Chondrocyte (in vitro differentiated cells): Measurements from ENCODE around the gene SNX25. TPM values are rescaled to one million over a fixed set of nuclear protein-coding genes. Genes with fewer than 3 reads are reported as not detected.

Experiments
- DNase-seq: peaks from one replicate; pipeline ENCODE4 v3.0.0; 2021; ENCODE audit warnings: mixed read lengths, low spot score
- H3K27ac Mint-ChIP-seq: one replicate; pipeline ENCODE4 v1.8.0; 2021; ENCODE audit warnings: mild to moderate bottlenecking, moderate library complexity, mixed read lengths; ENCODE audit not compliant: unreplicated experiment
- H3K27me3 Mint-ChIP-seq: 2 replicates; pipeline ENCODE4 v1.8.0; 2021; ENCODE audit warnings: low read depth, mixed read lengths
- H3K36me3 Mint-ChIP-seq: 2 replicates; pipeline ENCODE4 v1.8.0; 2021; ENCODE audit warnings: low read depth, mixed read lengths
- H3K4me1 Mint-ChIP-seq: 2 replicates; pipeline ENCODE4 v1.8.0; 2021; ENCODE audit warnings: low read depth, mild to moderate bottlenecking, mixed read lengths
- H3K4me3 Mint-ChIP-seq: one replicate; pipeline ENCODE4 v1.8.0; 2021; ENCODE audit warnings: mild to moderate bottlenecking, moderate library complexity, mixed read lengths; ENCODE audit not compliant: unreplicated experiment
- H3K9me3 Mint-ChIP-seq: 2 replicates; pipeline ENCODE4 v1.8.0; 2021; ENCODE audit warnings: low read depth, mixed read lengths
- CTCF ChIP-seq: fragments of 200-600 bp; sonication (generic); IDR thresholded peaks from 2 replicates; pipeline ENCODE4 v1.5.0; 2021; ENCODE audit warnings: antibody characterized with exemption, mild to moderate bottlenecking, moderate library complexity
- total RNA-seq: library from RNA; stranded (reverse); gene quantifications from 3 replicates; pipeline ENCODE4 v1.2.1, GENCODE V29; 2021

Gene SNX25
- total RNA-seq, 1 donor from 2014 or later, result 53.6 TPM

GRCh38 chr4:185227131-185227551 is 17.7 kb downstream of the SNX25 start:
- no peaks in the 10 kb centered on the region for H3K36me3 Mint-ChIP-seq
- H3K9me3 Mint-ChIP-seq, result no peaks in the 10 kb centered on the region
- no peak overlapping the region for H3K4me3 Mint-ChIP-seq
- H3K4me1 Mint-ChIP-seq, result peaks cover 28% of the 10 kb centered on the region
- no peak overlapping the region for H3K27ac Mint-ChIP-seq
- no peaks in the 10 kb centered on the region for H3K27me3 Mint-ChIP-seq
- DNase-seq, result no peak
- TF ChIP-seq CTCF, result peak; percentile 44

- Mint-ChIP-seq H3K9me3 (no peaks in the 10 kb centered on the region), H3K27ac (no peak overlapping the region), H3K36me3 (no peaks in the 10 kb centered on the region), H3K4me3 (no peak overlapping the region), H3K27me3 (no peaks in the 10 kb centered on the region), H3K4me1 (peaks cover 27% of the 10 kb centered on the region)
- no peak for TF ChIP-seq CTCF
- no peak for DNase-seq
Measured at GRCh38 chr4:185227713-185228278, 18.4 kb downstream of the SNX25 start.

- no peaks in the 10 kb centered on the region for H3K27me3 Mint-ChIP-seq
- H3K4me3 Mint-ChIP-seq, result no peak overlapping the region
- no peak for DNase-seq
- H3K36me3 Mint-ChIP-seq, result no peaks in the 10 kb centered on the region
- H3K4me1 Mint-ChIP-seq, result peaks cover 20% of the 10 kb centered on the region
- TF ChIP-seq CTCF, result no peak
- no peak overlapping the region for H3K27ac Mint-ChIP-seq
- no peaks in the 10 kb centered on the region for H3K9me3 Mint-ChIP-seq
Measured at GRCh38 chr4:185229021-185229818, 19.8 kb downstream of the SNX25 start.

GRCh38 chr4:185232370-185232769 is 23.0 kb downstream of the SNX25 start:
- DNase-seq, result no peak
- no peaks in the 10 kb centered on the region for H3K9me3 Mint-ChIP-seq
- no peak overlapping the region for H3K4me3 Mint-ChIP-seq
- H3K27ac Mint-ChIP-seq, result peak overlapping the region; percentile 32
- peaks cover 30% of the 10 kb centered on the region for H3K4me1 Mint-ChIP-seq
- H3K36me3 Mint-ChIP-seq, result no peaks in the 10 kb centered on the region
- no peak for TF ChIP-seq CTCF
- no peaks in the 10 kb centered on the region for H3K27me3 Mint-ChIP-seq

- Mint-ChIP-seq H3K4me3 (no peak overlapping the region), H3K9me3 (no peaks in the 10 kb centered on the region), H3K27me3 (no peaks in the 10 kb centered on the region), H3K27ac (no peak overlapping the region), H3K4me1 (peaks cover 49% of the 10 kb centered on the region), H3K36me3 (no peaks in the 10 kb centered on the region)
- TF ChIP-seq CTCF, result no peak
- no peak for DNase-seq
Measured at GRCh38 chr4:185235119-185235842, 25.9 kb downstream of the SNX25 start.
